Ovary (tissue), 3 donors: ENCODE results near the gene ASIC4.

Source experiments
- POLR2A ChIP-seq: fragments of 450-650 bp; IDR thresholded peaks from one replicate; pipeline ENCODE4 v1.6.1; 2017; ENCODE audit warnings: antibody characterized with exemption, mild to moderate bottlenecking, moderate library complexity
- TF ChIP-seq, protein P1 (sequence below), 3 donors: fragments of 450-650 bp in 2 of 3; fragments of 200-600 bp in 1 of 3; IDR thresholded peaks; one replicate each; pipeline versions ENCODE4 v1.5.1 to v1.8.0; 2016 to 2022; ENCODE audit warnings: antibody characterized with exemption in 3 of 3, mild to moderate bottlenecking in 1 of 3
- donor health status: DM: no; HTN: no; CAD: no.

- TF ChIP-seq, protein P1, sequence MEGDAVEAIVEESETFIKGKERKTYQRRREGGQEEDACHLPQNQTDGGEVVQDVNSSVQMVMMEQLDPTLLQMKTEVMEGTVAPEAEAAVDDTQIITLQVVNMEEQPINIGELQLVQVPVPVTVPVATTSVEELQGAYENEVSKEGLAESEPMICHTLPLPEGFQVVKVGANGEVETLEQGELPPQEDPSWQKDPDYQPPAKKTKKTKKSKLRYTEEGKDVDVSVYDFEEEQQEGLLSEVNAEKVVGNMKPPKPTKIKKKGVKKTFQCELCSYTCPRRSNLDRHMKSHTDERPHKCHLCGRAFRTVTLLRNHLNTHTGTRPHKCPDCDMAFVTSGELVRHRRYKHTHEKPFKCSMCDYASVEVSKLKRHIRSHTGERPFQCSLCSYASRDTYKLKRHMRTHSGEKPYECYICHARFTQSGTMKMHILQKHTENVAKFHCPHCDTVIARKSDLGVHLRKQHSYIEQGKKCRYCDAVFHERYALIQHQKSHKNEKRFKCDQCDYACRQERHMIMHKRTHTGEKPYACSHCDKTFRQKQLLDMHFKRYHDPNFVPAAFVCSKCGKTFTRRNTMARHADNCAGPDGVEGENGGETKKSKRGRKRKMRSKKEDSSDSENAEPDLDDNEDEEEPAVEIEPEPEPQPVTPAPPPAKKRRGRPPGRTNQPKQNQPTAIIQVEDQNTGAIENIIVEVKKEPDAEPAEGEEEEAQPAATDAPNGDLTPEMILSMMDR (IDR thresholded peaks at IDR 0.05): no peak
- no peak for TF ChIP-seq POLR2A
These were observed 37.6 kb upstream of the ASIC4 start for GRCh38 chr2:219476652-219477151.
